Measurements from ENCODE around the gene CFAP97D2. TPM values are rescaled to one million over a fixed set of nuclear protein-coding genes. Genes with fewer than 3 reads are reported as not detected.

CFAP97D2 gene
- total RNA-seq, 2 experiments from 2014 or later: 0.47 to 0.52 TPM

DNA sequence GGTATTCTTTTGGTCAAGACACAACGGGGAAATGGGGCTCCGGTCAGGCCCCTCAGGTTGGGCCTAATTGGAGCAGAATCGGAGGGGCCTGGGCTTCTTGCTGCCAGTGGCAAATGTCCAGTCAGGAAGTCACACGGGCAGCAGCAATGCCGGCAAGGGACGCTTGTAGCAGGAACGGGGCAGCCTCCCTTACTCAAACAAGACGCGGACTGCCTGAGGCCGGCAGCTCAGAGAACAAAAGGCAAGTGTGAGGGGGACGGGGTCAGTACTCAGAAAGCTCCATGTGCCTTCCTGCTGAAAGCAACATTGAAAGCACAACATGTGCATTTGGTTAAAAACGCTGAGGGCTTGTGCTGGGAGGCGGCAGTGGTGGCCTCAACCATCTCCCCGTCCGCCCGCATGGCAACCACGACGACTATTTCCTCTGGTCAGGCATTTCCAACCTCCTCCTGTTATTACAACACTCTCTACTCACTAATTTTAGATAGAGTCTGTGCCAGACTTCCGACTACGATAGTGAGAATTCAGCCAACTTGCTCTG, 26.2 kb upstream of the CFAP97D2 start:
- CTCF ChIA-PET: interaction anchor here (1.3 kb wide), 1 partner anchor 10 kb away, joined by 3 read pairs; no protein-coding TSS in a partner anchor
- Histone ChIP-seq H3K9me3 (ENCODE audit: control insufficient read depth in 1 of 2, insufficient read depth in 1 of 2, low read length in 2 of 2) (peaks cover 0 to 8% of the 10 kb centered on the region in 2 experiments), H3K4me3 (ENCODE audit: low read length) (no peak overlapping the region), H3K4me1 (ENCODE audit: insufficient read depth, low read length) (peaks cover 83% of the 10 kb centered on the region), H3K27ac (ENCODE audit: low read depth in 1 of 2, low read length in 2 of 2) (peak overlapping the region in 1 of 2 donors; percentile 22), H3K27me3 (ENCODE audit: control insufficient read depth in 1 of 2, insufficient read depth in 2 of 2, low read length in 2 of 2) (no peaks in the 10 kb centered on the region), H3K36me3 (ENCODE audit: insufficient read depth, low read length) (no peaks in the 10 kb centered on the region)
- POLR2A ChIA-PET: interaction anchor here (0.8 to 3.4 kb wide), 6 partner anchors 9 to 74 kb away, joined by 3 to 24 read pairs (median 14); no protein-coding TSS in a partner anchor
- H3K36me3 Mint-ChIP-seq (ENCODE audit: low read depth): peaks cover 16% of the 10 kb centered on the region
- TF ChIP-seq, protein P1, sequence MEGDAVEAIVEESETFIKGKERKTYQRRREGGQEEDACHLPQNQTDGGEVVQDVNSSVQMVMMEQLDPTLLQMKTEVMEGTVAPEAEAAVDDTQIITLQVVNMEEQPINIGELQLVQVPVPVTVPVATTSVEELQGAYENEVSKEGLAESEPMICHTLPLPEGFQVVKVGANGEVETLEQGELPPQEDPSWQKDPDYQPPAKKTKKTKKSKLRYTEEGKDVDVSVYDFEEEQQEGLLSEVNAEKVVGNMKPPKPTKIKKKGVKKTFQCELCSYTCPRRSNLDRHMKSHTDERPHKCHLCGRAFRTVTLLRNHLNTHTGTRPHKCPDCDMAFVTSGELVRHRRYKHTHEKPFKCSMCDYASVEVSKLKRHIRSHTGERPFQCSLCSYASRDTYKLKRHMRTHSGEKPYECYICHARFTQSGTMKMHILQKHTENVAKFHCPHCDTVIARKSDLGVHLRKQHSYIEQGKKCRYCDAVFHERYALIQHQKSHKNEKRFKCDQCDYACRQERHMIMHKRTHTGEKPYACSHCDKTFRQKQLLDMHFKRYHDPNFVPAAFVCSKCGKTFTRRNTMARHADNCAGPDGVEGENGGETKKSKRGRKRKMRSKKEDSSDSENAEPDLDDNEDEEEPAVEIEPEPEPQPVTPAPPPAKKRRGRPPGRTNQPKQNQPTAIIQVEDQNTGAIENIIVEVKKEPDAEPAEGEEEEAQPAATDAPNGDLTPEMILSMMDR (IDR thresholded peaks at IDR 0.05): no peak
- no peaks in the 10 kb centered on the region for H3K27me3 Mint-ChIP-seq
- H3K27ac Mint-ChIP-seq: peak overlapping the region; percentile 95
- peaks cover 86% of the 10 kb centered on the region for H3K4me1 Mint-ChIP-seq (ENCODE audit: low read depth)
- H3K9me3 Mint-ChIP-seq: no peaks in the 10 kb centered on the region
- intact Hi-C loops (cut with DNase I, micrococcal nuclease): no loop called here
- ATAC-seq (ENCODE audit: poor library complexity) (no peak), DNase-seq (no peak)
- no peak overlapping the region for H3K4me3 Mint-ChIP-seq

DNA sequence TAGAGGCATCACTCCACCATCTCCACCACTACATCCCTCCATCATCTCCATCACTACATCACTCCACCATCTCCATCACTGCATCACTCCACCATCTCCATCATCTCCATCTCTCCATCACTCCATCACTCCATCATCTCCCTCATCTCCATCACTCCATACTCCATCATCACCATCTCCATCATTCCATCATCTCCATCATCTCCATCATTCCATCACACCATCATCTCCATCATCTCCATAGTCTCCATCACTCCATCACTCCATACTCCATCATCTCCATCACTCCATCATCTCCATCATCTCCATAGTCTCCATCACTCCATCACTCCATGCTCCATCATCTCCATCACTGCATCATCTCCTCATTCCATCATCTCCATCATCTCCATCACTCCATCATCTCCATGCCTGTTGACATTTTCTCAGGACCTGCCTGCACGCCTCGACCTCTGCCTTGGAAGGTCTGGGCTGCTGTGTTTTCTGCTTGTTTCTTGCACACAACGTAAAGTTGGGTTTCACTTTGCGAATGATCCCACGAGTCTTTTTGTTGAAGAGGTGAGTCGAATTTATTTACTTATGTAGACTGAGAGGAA, 25.5 kb upstream of the CFAP97D2 start:
- Mint-ChIP-seq H3K36me3 (ENCODE audit: low read depth) (peaks cover 14% of the 10 kb centered on the region), H3K9me3 (no peaks in the 10 kb centered on the region), H3K27ac (peak overlapping the region; percentile 95), H3K27me3 (no peaks in the 10 kb centered on the region), H3K4me1 (ENCODE audit: low read depth) (peaks cover 86% of the 10 kb centered on the region), H3K4me3 (peak overlapping the region; percentile 70)
- TF ChIP-seq, protein P1 (IDR thresholded peaks at IDR 0.05): peak; percentile 9
- no peaks in the 10 kb centered on the region for H3K36me3 ChIP-seq (ENCODE audit: insufficient read depth, low read length)
- peaks cover 83% of the 10 kb centered on the region for H3K4me1 ChIP-seq (ENCODE audit: insufficient read depth, low read length)
- no peak overlapping the region for H3K27ac ChIP-seq (ENCODE audit: low read depth in 1 of 2, low read length in 2 of 2)
- POLR2A ChIA-PET: interaction anchor here (1.6 to 2.9 kb wide), 2 partner anchors 11 to 66 kb away, joined by 3 to 24 read pairs; no protein-coding TSS in a partner anchor
- H3K27me3 ChIP-seq (ENCODE audit: control insufficient read depth in 1 of 2, insufficient read depth in 2 of 2, low read length in 2 of 2): no peaks in the 10 kb centered on the region
- ATAC-seq (ENCODE audit: poor library complexity) (no peak), DNase-seq (peak in 1 of 14 experiments; percentile 19)
- CTCF ChIA-PET: no interaction called here
- peaks cover 0 to 8% of the 10 kb centered on the region in 2 experiments for H3K9me3 ChIP-seq (ENCODE audit: control insufficient read depth in 1 of 2, insufficient read depth in 1 of 2, low read length in 2 of 2)
- intact Hi-C loops (cut with DNase I, micrococcal nuclease): no loop called here
- no peak overlapping the region for H3K4me3 ChIP-seq (ENCODE audit: low read length)

DNA sequence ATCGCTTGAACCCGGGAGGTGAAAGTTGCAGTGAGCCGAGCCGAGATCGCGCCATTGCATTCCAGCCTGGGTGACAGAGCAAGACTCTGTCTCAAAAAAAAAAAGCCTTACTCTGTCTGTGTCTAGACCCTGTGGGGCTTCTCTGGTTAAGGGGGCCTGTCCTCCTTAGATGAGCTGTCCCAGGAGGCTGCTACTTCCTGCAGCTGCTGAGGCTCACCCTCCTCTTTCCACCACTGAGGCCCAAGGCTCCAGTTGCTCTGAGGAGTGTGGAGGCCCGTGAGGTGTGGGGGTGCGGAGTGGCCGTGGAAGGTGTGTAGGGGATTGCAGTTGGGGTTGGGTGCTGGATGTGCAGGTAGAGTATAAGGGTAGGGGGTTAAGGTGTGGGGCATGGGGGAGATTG, 24.6 kb upstream of the CFAP97D2 start:
- ATAC-seq (ENCODE audit: poor library complexity) (peak; percentile 20), DNase-seq (no peak)
- no peak overlapping the region for H3K4me3 ChIP-seq (ENCODE audit: low read length)
- Mint-ChIP-seq H3K27me3 (no peaks in the 10 kb centered on the region), H3K4me1 (ENCODE audit: low read depth) (peaks cover 86% of the 10 kb centered on the region), H3K9me3 (no peaks in the 10 kb centered on the region), H3K4me3 (peak overlapping the region; percentile 70), H3K36me3 (ENCODE audit: low read depth) (peaks cover 11% of the 10 kb centered on the region), H3K27ac (peak overlapping the region; percentile 95)
- intact Hi-C loops (cut with DNase I, micrococcal nuclease): no loop called here
- H3K27ac ChIP-seq (ENCODE audit: low read depth in 1 of 2, low read length in 2 of 2): peak overlapping the region in 1 of 2 donors; percentile 31
- TF ChIP-seq, protein P1 (IDR thresholded peaks at IDR 0.05): no peak
- CTCF ChIA-PET: no interaction called here
- POLR2A ChIA-PET: no interaction called here
- no peaks in the 10 kb centered on the region for H3K27me3 ChIP-seq (ENCODE audit: control insufficient read depth in 1 of 2, insufficient read depth in 2 of 2, low read length in 2 of 2)
- H3K9me3 ChIP-seq (ENCODE audit: control insufficient read depth in 1 of 2, insufficient read depth in 1 of 2, low read length in 2 of 2): peaks cover 0 to 8% of the 10 kb centered on the region in 2 experiments
- peaks cover 75% of the 10 kb centered on the region for H3K4me1 ChIP-seq (ENCODE audit: insufficient read depth, low read length)
- no peaks in the 10 kb centered on the region for H3K36me3 ChIP-seq (ENCODE audit: insufficient read depth, low read length)

All from CD4-positive, alpha-beta T cell (primary cell).